Fibroblast of mammary gland (primary cell): ENCODE measurements around the gene TPM4.

Source experiments
- DNase-seq: peaks from one replicate; pipeline ENCODE4 v3.0.0-alpha.2; 2010; ENCODE audit warnings: low read depth
- H3K4me3 ChIP-seq: 2 replicates; pipeline ENCODE4 v1.5.1; 2011; ENCODE audit warnings: low read depth, mild to moderate bottlenecking, low read length, moderate library complexity; ENCODE audit not compliant: control insufficient read depth
- CTCF ChIP-seq: conservative IDR thresholded peaks from 2 replicates; pipeline ENCODE4 v1.5.1; 2011; ENCODE audit warnings: low read depth, low read length, inconsistent platforms; ENCODE audit not compliant: control insufficient read depth, insufficient read depth

TPM4 gene

DNA sequence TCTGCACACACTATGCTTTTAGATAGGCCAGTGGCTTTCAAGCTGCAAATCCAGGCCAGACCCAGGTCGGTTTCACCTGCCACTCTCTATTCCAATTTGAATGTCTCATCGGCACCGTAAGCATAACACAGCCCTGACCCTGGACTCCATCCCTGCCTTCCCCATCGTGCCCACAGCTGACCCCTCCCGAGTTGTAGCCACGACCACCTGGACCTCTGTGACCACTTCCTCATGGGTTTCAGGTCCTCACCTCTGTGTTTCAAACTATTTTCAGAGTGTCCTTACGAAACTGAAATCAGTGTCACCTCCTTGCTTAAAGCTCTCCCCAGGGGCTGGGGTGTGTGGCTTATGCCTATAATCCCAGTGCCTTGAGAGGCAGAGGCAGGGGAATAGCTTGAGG, 58.2 kb downstream of the TPM4 start:
- no peak for TF ChIP-seq CTCF
- no peak overlapping the region for H3K4me3 ChIP-seq
- DNase-seq: no peak

- no peak for DNase-seq
- no peak overlapping the region for H3K4me3 ChIP-seq
Observed at GRCh38 chr19:16135430-16136127, 59.3 kb downstream of the TPM4 start.

GRCh38 chr19:16136185-16136999, 60.1 kb downstream of the TPM4 start:
- H3K4me3 ChIP-seq: no peak overlapping the region
- no peak for DNase-seq
- no peak for TF ChIP-seq CTCF

More at GRCh38 chr19:16135430-16136127, 59.3 kb downstream of the TPM4 start:
- no peak for TF ChIP-seq CTCF

GRCh38 chr19:16139752-16140151, 63.5 kb downstream of the TPM4 start:
- TF ChIP-seq CTCF: no peak
- no peak for DNase-seq
- H3K4me3 ChIP-seq: no peak overlapping the region

GRCh38 chr19:16141043-16141442, 64.7 kb downstream of the TPM4 start:
- H3K4me3 ChIP-seq: no peak overlapping the region
- no peak for TF ChIP-seq CTCF
- no peak for DNase-seq

GRCh38 chr19:16142032-16142580, 65.8 kb downstream of the TPM4 start:
- TF ChIP-seq CTCF: no peak
- DNase-seq: no peak

More at GRCh38 chr19:16142032-16142580, 65.8 kb downstream of the TPM4 start:
- H3K4me3 ChIP-seq: no peak overlapping the region
